Measurements from ENCODE around the gene ENAH.

Gene ENAH

DNA sequence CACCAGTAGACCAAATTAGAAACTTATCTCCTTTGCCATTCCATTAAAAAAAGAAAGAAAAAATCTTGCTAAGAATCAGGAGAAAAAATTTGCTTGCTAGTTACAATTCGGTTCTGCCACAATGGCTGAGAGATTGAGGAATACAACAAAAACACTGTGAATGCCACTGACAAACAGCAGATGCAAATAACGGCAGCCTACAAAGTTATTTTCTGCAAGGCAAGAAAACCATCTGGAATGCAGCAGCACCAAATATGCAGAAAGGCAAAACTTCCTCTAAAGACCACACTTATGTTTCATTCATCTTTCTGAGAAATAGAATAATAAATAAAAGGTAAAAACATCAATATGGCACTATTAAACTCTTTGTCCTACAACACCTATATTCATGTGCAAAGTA is 75.7 kb downstream of the ENAH start:
- TF ChIP-seq EZH2phosphoT487 (IDR thresholded peaks at IDR 0.05; ENCODE audit: low read depth): no peak
- TF ChIP-seq, protein P1, sequence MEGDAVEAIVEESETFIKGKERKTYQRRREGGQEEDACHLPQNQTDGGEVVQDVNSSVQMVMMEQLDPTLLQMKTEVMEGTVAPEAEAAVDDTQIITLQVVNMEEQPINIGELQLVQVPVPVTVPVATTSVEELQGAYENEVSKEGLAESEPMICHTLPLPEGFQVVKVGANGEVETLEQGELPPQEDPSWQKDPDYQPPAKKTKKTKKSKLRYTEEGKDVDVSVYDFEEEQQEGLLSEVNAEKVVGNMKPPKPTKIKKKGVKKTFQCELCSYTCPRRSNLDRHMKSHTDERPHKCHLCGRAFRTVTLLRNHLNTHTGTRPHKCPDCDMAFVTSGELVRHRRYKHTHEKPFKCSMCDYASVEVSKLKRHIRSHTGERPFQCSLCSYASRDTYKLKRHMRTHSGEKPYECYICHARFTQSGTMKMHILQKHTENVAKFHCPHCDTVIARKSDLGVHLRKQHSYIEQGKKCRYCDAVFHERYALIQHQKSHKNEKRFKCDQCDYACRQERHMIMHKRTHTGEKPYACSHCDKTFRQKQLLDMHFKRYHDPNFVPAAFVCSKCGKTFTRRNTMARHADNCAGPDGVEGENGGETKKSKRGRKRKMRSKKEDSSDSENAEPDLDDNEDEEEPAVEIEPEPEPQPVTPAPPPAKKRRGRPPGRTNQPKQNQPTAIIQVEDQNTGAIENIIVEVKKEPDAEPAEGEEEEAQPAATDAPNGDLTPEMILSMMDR (IDR thresholded peaks at IDR 0.05; ENCODE audit: low read depth, low read length): no peak
- Histone ChIP-seq H3K9ac (ENCODE audit: low read length) (no peak overlapping the region), H3K27ac (ENCODE audit: low read length) (no peak overlapping the region), H3K27me3 (ENCODE audit: low read depth, low read length) (no peaks in the 10 kb centered on the region), H3K4me3 (ENCODE audit: low read length) (no peak overlapping the region), H3K9me3 (ENCODE audit: insufficient read depth, low read length) (no peaks in the 10 kb centered on the region), H4K20me1 (ENCODE audit: insufficient read depth, low read length) (no peaks in the 10 kb centered on the region), H3K36me3 (replicated peaks; ENCODE audit: low read depth, low read length) (no peaks in the 10 kb centered on the region), H2AFZ (ENCODE audit: low read depth, low read length) (no peak overlapping the region), H3K4me1 (ENCODE audit: low read length) (peaks cover 13% of the 10 kb centered on the region), H3K4me2 (ENCODE audit: low read length) (no peak overlapping the region), H3K79me2 (ENCODE audit: low read length) (no peaks in the 10 kb centered on the region)

DNA sequence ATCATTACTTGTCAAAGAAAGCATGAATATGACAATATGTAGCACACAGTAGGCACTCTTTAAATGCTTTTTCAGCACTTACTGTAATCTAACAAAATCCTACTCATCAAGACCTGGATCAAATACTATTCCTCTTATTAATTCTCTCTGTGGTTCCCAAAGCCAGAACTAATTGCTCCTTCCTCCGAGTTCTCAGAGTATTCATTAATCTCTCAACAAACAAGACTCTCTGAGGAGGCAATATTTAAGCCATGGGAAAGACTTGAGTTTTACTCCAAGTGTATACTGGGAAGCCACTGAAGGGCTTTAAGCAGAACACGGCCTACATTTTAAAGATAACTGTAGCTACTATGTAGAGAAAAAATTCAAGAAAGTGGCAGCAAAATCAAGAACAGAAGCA is 79.7 kb downstream of the ENAH start:
- no peak overlapping the region for H3K27ac ChIP-seq (ENCODE audit: low read length)
- no peak overlapping the region for H2AFZ ChIP-seq (ENCODE audit: low read depth, low read length)
- no peak overlapping the region for H3K4me2 ChIP-seq (ENCODE audit: low read length)
- no peaks in the 10 kb centered on the region for H4K20me1 ChIP-seq (ENCODE audit: insufficient read depth, low read length)
- no peak overlapping the region for H3K9ac ChIP-seq (ENCODE audit: low read length)
- H3K36me3 ChIP-seq (replicated peaks; ENCODE audit: low read depth, low read length): no peaks in the 10 kb centered on the region
- no peaks in the 10 kb centered on the region for H3K27me3 ChIP-seq (ENCODE audit: low read depth, low read length)
- TF ChIP-seq, protein P1 (IDR thresholded peaks at IDR 0.05; ENCODE audit: low read depth, low read length): no peak
- no peak for TF ChIP-seq EZH2phosphoT487 (IDR thresholded peaks at IDR 0.05; ENCODE audit: low read depth)
- peaks cover 8% of the 10 kb centered on the region for H3K4me1 ChIP-seq (ENCODE audit: low read length)
- no peaks in the 10 kb centered on the region for H3K79me2 ChIP-seq (ENCODE audit: low read length)
- no peaks in the 10 kb centered on the region for H3K9me3 ChIP-seq (ENCODE audit: insufficient read depth, low read length)
- no peak overlapping the region for H3K4me3 ChIP-seq (ENCODE audit: low read length)

DNA sequence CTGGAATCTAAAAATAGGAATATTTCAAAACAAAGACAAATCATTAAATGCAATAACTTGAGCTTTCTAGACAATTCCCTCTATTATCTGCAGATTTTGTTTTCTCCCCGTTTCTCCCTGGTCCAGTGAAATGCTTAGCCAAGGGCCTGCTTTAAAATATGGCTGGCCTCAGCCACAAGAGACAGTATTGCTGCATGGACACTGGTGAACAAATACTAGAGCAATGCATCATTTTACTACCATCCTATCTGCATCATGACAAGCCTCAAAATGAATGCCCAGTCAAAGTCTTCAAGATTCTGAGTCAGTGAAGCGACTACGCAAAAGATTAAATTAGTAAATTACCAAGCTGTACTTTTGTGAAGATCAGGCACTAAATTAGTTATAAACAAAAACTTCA is 80.5 kb downstream of the ENAH start:
- Histone ChIP-seq H4K20me1 (ENCODE audit: insufficient read depth, low read length) (no peaks in the 10 kb centered on the region), H2AFZ (ENCODE audit: low read depth, low read length) (no peak overlapping the region), H3K36me3 (replicated peaks; ENCODE audit: low read depth, low read length) (no peaks in the 10 kb centered on the region), H3K9me3 (ENCODE audit: insufficient read depth, low read length) (no peaks in the 10 kb centered on the region), H3K27me3 (ENCODE audit: low read depth, low read length) (no peaks in the 10 kb centered on the region), H3K27ac (ENCODE audit: low read length) (no peak overlapping the region), H3K9ac (ENCODE audit: low read length) (no peak overlapping the region), H3K4me2 (ENCODE audit: low read length) (no peak overlapping the region), H3K4me1 (ENCODE audit: low read length) (0 out of 2 replicates have a peak, but pooled peaks cover 3% of the 10 kb centered on the region), H3K4me3 (ENCODE audit: low read length) (no peak overlapping the region), H3K79me2 (ENCODE audit: low read length) (no peaks in the 10 kb centered on the region)
- TF ChIP-seq, protein P1 (IDR thresholded peaks at IDR 0.05; ENCODE audit: low read depth, low read length): no peak
- TF ChIP-seq EZH2phosphoT487 (IDR thresholded peaks at IDR 0.05; ENCODE audit: low read depth): no peak

DNA sequence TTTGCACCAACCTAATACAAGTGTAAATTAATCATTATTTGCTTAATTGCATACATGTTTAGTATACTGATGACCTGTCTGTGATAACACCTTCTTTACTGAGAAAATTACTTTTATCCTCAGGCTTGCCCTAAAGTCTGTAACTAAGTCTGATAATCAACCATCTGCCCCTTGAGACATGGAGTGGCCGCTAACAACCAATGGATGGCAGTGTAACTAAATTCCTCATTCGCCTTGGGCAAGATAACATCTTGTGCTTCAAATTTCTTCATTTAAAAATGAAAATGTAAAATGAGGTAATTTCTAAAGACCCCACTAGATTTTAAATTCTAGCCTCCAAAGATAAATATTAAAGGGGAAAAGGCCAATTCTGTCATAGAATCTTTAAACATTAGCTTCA is 85.1 kb downstream of the ENAH start:
- Histone ChIP-seq H3K27me3 (ENCODE audit: low read depth, low read length) (no peaks in the 10 kb centered on the region), H3K9ac (ENCODE audit: low read length) (no peak overlapping the region), H3K9me3 (ENCODE audit: insufficient read depth, low read length) (no peaks in the 10 kb centered on the region), H3K79me2 (ENCODE audit: low read length) (no peaks in the 10 kb centered on the region), H3K4me1 (ENCODE audit: low read length) (0 out of 2 replicates have a peak, but pooled peaks cover 3% of the 10 kb centered on the region), H3K4me3 (ENCODE audit: low read length) (no peak overlapping the region), H3K27ac (ENCODE audit: low read length) (no peak overlapping the region), H2AFZ (ENCODE audit: low read depth, low read length) (no peak overlapping the region), H3K36me3 (replicated peaks; ENCODE audit: low read depth, low read length) (no peaks in the 10 kb centered on the region), H3K4me2 (ENCODE audit: low read length) (no peak overlapping the region), H4K20me1 (ENCODE audit: insufficient read depth, low read length) (no peaks in the 10 kb centered on the region)
- no peak for TF ChIP-seq EZH2phosphoT487 (IDR thresholded peaks at IDR 0.05; ENCODE audit: low read depth)
- TF ChIP-seq, protein P1 (IDR thresholded peaks at IDR 0.05; ENCODE audit: low read depth, low read length): no peak; the same call in 1 of the 2 replicates
